K562 (cell line): ENCODE measurements around the gene ODC1. TPM values are rescaled to one million over a fixed set of nuclear protein-coding genes. Genes with fewer than 3 reads are reported as not detected.

Experiments
- ATAC-seq: fragments of 200-7000 bp; cut with Tn5 transposase; 3 replicates; pipeline ENCODE4 v1.9.1; 2020; ENCODE audit warnings: moderate library complexity
- BruUV-seq: library from RNA; stranded (reverse); fragments of 400-500 nt; replicated peaks from 2 replicates; lab custom pipeline; 2021; lab: Mats Ljungman, UMichigan
- CTCF ChIA-PET: fragments of 300-600 bp; formaldehyde crosslinking; extraction: SDS; loops from one replicate; lab custom pipeline; 2021; ENCODE audit warnings: low intra/inter-chr PET ratio; lab: Yijun Ruan, JAX
- POLR2A ChIA-PET: fragments of 300-600, 350-650 bp; sonication (Branson Sonifier 250); formaldehyde crosslinking; extraction: SDS; loops from one replicate; lab custom pipeline; 2021; ENCODE audit warnings: antibody characterized with exemption, inconsistent platforms; lab: Yijun Ruan, JAX
- DNase-seq, 4 experiments: peaks; one replicate each; pipeline versions ENCODE4 v3.0.0 to v3.0.0-alpha.2; 2011 to 2018; ENCODE audit warnings: low spot score in 3 of 4, mixed read lengths in 3 of 4; ENCODE audit errors: extremely low read depth in 1 of 4
- FAIRE-seq: peaks from 2 replicates; lab custom pipeline; 2011; peaks lifted over from hg19 to GRCh38; lab: Jason Lieb, UNC
- H2AFZ ChIP-seq: 2 replicates; pipeline ENCODE4 v1.6.0; 2011; ENCODE audit warnings: low read depth, low read length, control low read depth, inconsistent platforms
- H3K27ac ChIP-seq: fragments of 200-600 bp; 3 replicates; pipeline ENCODE4 v1.8.0; 2011; ENCODE audit warnings: low read depth, mild to moderate bottlenecking, control low read depth, inconsistent platforms, low read length, moderate library complexity, mixed read lengths; ENCODE audit errors: extremely low read depth
- H3K27me3 ChIP-seq, 2 experiments: fragments of 300-600 bp in 1 of 2; 2 replicates in 1 of 2; 3 replicates in 1 of 2; pipeline versions ENCODE4 v1.6.0 to v1.8.0; 2011; ENCODE audit warnings: inconsistent platforms in 2 of 2, low read length in 2 of 2, mild to moderate bottlenecking in 1 of 2, mixed read lengths in 1 of 2, moderate library complexity in 1 of 2; ENCODE audit not compliant: control insufficient read depth in 2 of 2, insufficient read depth in 2 of 2
- H3K36me3 ChIP-seq: fragments of 300-600 bp; 3 replicates; pipeline ENCODE4 v1.8.0; 2011; ENCODE audit warnings: mild to moderate bottlenecking, low read length, inconsistent platforms; ENCODE audit not compliant: control insufficient read depth, insufficient read depth
- H3K4me1 ChIP-seq, 2 experiments: fragments of 200-600 bp in 1 of 2; replicated peaks in 1 of 2; 2 replicates in 1 of 2; 3 replicates in 1 of 2; pipeline versions ENCODE4 v1.5.1 to v1.8.0; 2011; ENCODE audit warnings: inconsistent platforms in 2 of 2, low read length in 2 of 2, mild to moderate bottlenecking in 1 of 2, mixed read lengths in 1 of 2, moderate library complexity in 1 of 2; ENCODE audit not compliant: control insufficient read depth in 2 of 2, insufficient read depth in 2 of 2
- H3K4me2 ChIP-seq: 2 replicates; pipeline ENCODE4 v1.6.1; 2011; ENCODE audit warnings: low read length, control low read depth, inconsistent platforms, mixed read lengths; ENCODE audit not compliant: insufficient read depth
- H3K4me3 ChIP-seq: fragments of 200-600 bp; sonication (generic), shearing (Covaris generic); 2 replicates; pipeline ENCODE4 v1.5.1; 2016; ENCODE audit warnings: control low read depth, inconsistent platforms
- H3K79me2 ChIP-seq: fragments of 200-600 bp; 3 replicates; pipeline ENCODE4 v1.8.0; 2011; ENCODE audit warnings: low read length, inconsistent platforms; ENCODE audit not compliant: control insufficient read depth, insufficient read depth
- H3K9ac ChIP-seq, 2 experiments: 2 replicates each; pipeline versions ENCODE4 v1.6.0 to v1.6.1; 2011; ENCODE audit warnings: low read depth in 2 of 2, low read length in 2 of 2, control low read depth in 1 of 2, inconsistent platforms in 1 of 2, mild to moderate bottlenecking in 1 of 2, mixed read lengths in 1 of 2; ENCODE audit not compliant: insufficient read depth in 1 of 2
- H3K9me1 ChIP-seq: one replicate; pipeline ENCODE4 v1.6.0; 2011; ENCODE audit warnings: inconsistent platforms, mild to moderate bottlenecking, low read length, moderate library complexity; ENCODE audit not compliant: control insufficient read depth, insufficient read depth
- H3K9me3 ChIP-seq: replicated peaks from 2 replicates; pipeline ENCODE4 v1.5.1; 2011; ENCODE audit warnings: low read depth, low read length, inconsistent platforms; ENCODE audit not compliant: control insufficient read depth, insufficient read depth
- H4K20me1 ChIP-seq: replicated peaks from 2 replicates; pipeline ENCODE4 v1.6.1; 2011; ENCODE audit warnings: low read length, inconsistent platforms, mixed read lengths; ENCODE audit not compliant: control insufficient read depth, insufficient read depth
- BHLHE40 ChIP-seq: IDR thresholded peaks from 2 replicates; pipeline ENCODE4 v1.6.1; 2011; ENCODE audit warnings: low read length, improper control_type of control experiment
- C11orf30 ChIP-seq: fragments of 450-650 bp; IDR thresholded peaks from 2 replicates; pipeline ENCODE4 v1.6.1; 2016; ENCODE audit warnings: low read depth, mild to moderate bottlenecking
- CC2D1A ChIP-seq: fragments of 450-650 bp; IDR thresholded peaks from 2 replicates; pipeline ENCODE4 v1.6.1; 2017; ENCODE audit warnings: mild to moderate bottlenecking
- FOXP1 ChIP-seq: sonication (generic); formaldehyde crosslinking; IDR thresholded peaks from 2 replicates; pipeline ENCODE4 v1.8.0; 2022; ENCODE audit warnings: mild to moderate bottlenecking, missing genetic modification reagents
- GABPB1 ChIP-seq: sonication (generic); formaldehyde crosslinking; IDR thresholded peaks from 2 replicates; pipeline ENCODE4 v1.8.0; 2022; ENCODE audit warnings: mild to moderate bottlenecking, missing genetic modification reagents
- HDAC1 ChIP-seq, 2 experiments: fragments of 450-650 bp; IDR thresholded peaks; 2 replicates each; pipeline ENCODE4 v1.6.1; 2016 to 2017; ENCODE audit warnings: inconsistent platforms in 1 of 2, mild to moderate bottlenecking in 1 of 2, moderate library complexity in 1 of 2
- LCOR ChIP-seq: sonication (generic); formaldehyde crosslinking; IDR thresholded peaks from 2 replicates; pipeline ENCODE4 v1.8.0; 2022; ENCODE audit warnings: mild to moderate bottlenecking, missing genetic modification reagents
- MAFG ChIP-seq: fragments of 450-650 bp; conservative IDR thresholded peaks from 2 replicates; pipeline ENCODE4 v1.6.1; 2016; ENCODE audit warnings: missing genetic modification characterization, missing compliant biosample characterization
- MAZ ChIP-seq, 2 experiments: fragments of 450-650 bp in 1 of 2; sonication (generic) in 1 of 2; formaldehyde crosslinking; IDR thresholded peaks in 1 of 2; conservative IDR thresholded peaks in 1 of 2; 2 replicates each; pipeline versions ENCODE4 v1.4.0 to v1.5.0; 2020; ENCODE audit warnings: mild to moderate bottlenecking in 1 of 2, missing genetic modification reagents in 1 of 2
- NFE2 ChIP-seq: IDR thresholded peaks from 2 replicates; pipeline ENCODE4 v1.6.1; 2014; ENCODE audit warnings: antibody characterized with exemption, low read depth
- ZBTB9 ChIP-seq: fragments of 450-650 bp; formaldehyde crosslinking; IDR thresholded peaks from 2 replicates; pipeline ENCODE4 v1.4.0; 2020; ENCODE audit warnings: mild to moderate bottlenecking, moderate library complexity
- ZNF217 ChIP-seq: sonication (generic); formaldehyde crosslinking; IDR thresholded peaks from 2 replicates; pipeline ENCODE4 v1.8.0; 2022; ENCODE audit warnings: mild to moderate bottlenecking, missing genetic modification reagents
- ZNF316 ChIP-seq: fragments of 450-650 bp; IDR thresholded peaks from 2 replicates; pipeline ENCODE4 v1.6.1; 2016
- ZNF583 ChIP-seq: fragments of 250-450 bp; sonication (Bioruptor Pico); IDR thresholded peaks from 2 replicates; pipeline ENCODE4 v1.4.0; 2020
- WGBS: fragments of 100-300 bp; shearing (Covaris generic); methylation state at CpG from one replicate; pipeline ENCODE4 v1.1.6; 2016; ENCODE audit warnings: low coverage, mixed read lengths; ENCODE audit not compliant: insufficient coverage; ENCODE audit errors: missing lambda C conversion rate; 5-methylcytosine and 5-hydroxymethylcytosine counted together
- in situ Hi-C: fragments of 300-500 bp; cut with MboI; formaldehyde crosslinking; loops from 4 replicates; pipeline ENCODE4 v1.15.0; 2018; ENCODE audit warnings: inconsistent platforms, mixed read lengths
- intact Hi-C: fragments of 100-400 bp; cut with micrococcal nuclease; formaldehyde crosslinking; loops from 2 replicates; pipeline ENCODE4 v1.14.2; 2022
- polyA plus RNA-seq, 8 experiments: library from polyadenylated mRNA; depleted of rRNA in 4 of 8; stranded (reverse) in 5 of 8; unstranded in 3 of 8; fragments of >200 nt; fragmentation: Nextera tagmentation in 2 of 8; fragmentation: Illumina TruSeq in 1 of 8; extraction: Ambion mirVana in 2 of 8; extraction: Trizol in 1 of 8; gene quantifications; 2 replicates each; pipeline versions ENCODE4 v1.2.1 to v1.2.3, GENCODE V29; 2011 to 2014; ENCODE audit warnings: inconsistent platforms in 1 of 8, missing spikeins in 1 of 8
- total RNA-seq, 7 experiments: library from RNA; depleted of rRNA in 6 of 7; stranded (reverse); fragments of >200 nt in 6 of 7; fragmentation: Illumina TruSeq in 2 of 7; extraction: Trizol in 2 of 7; gene quantifications; 2 replicates each; pipeline versions ENCODE4 v1.2.1 to v1.2.3, GENCODE V29; 2011 to 2021; ENCODE audit warnings: low replicate concordance in 1 of 7
- TF ChIP-seq, protein P1 (sequence below): fragments of 450-650 bp; formaldehyde crosslinking; IDR thresholded peaks from 2 replicates; pipeline ENCODE4 v1.4.0; 2022; ENCODE audit warnings: mild to moderate bottlenecking, moderate library complexity
- TF ChIP-seq, protein P2 (sequence below): fragments of 450-650 bp; IDR thresholded peaks from 2 replicates; pipeline ENCODE4 v1.6.1; 2017; ENCODE audit warnings: antibody characterized with exemption, mild to moderate bottlenecking

Gene ODC1
- total and polyA plus RNA-seq, 9 of the 15 experiments (the other 6 are each of a cell fraction or from before 2014, with no cell fraction given) = 142 to 563 (median 457) TPM

GRCh38 chr2:10400568-10400977, 47.6 kb downstream of the ODC1 start:
- intact Hi-C loops = no loop called here
- H3K9ac ChIP-seq = peak overlapping the region in 1 of 2 experiments; percentile 81; a peak in 2 of 4 replicates
- POLR2A ChIA-PET = interaction anchor here (0.6 kb wide), 1 partner anchor 24 kb away, joined by 5 read pairs; no protein-coding TSS in a partner anchor
- peaks cover 5 to 16% of the 10 kb centered on the region in 2 experiments; a peak in 4 of 5 replicates for H3K4me1 ChIP-seq
- in situ Hi-C loops = loop anchor here (25.0 kb wide), 1 partner anchor 138 kb away; no protein-coding TSS in a partner anchor
- peaks cover 8% of the 10 kb centered on the region for H3K9me1 ChIP-seq
- CTCF ChIA-PET = no interaction called here
- 0 out of 2 replicates have a peak, but pooled peaks cover 1% of the 10 kb centered on the region for H3K9me3 ChIP-seq
- no peak for FAIRE-seq
- BruUV-seq = no TSS peak
- H3K27ac ChIP-seq = no peak overlapping the region; the same call in 2 of the 3 replicates
- TF ChIP-seq MAZ (CRISPR knock-in tag; conservative IDR thresholded peaks at IDR 0.05 in 1 of 2, IDR thresholded peaks at IDR 0.05 in 1 of 2) = 0 out of 4 replicates have a peak, but pooled peaks of 1 of the 2 experiments have one; percentile 25
- TF ChIP-seq C11orf30 = peak; percentile 37; the same call in 1 of the 2 replicates
- TF ChIP-seq ZNF217 = no peak
- no peak for TF ChIP-seq FOXP1 (CRISPR knock-in tag)
- TF ChIP-seq ZBTB9 = 0 out of 2 replicates have a peak, but pooled peaks have one; percentile 46
- peak; percentile 38; the same call in 1 of the 2 replicates for TF ChIP-seq ZNF316
- no peak for TF ChIP-seq GABPB1 (CRISPR knock-in tag)
- TF ChIP-seq NFE2 = peak; percentile 77
- TF ChIP-seq, protein P1, sequence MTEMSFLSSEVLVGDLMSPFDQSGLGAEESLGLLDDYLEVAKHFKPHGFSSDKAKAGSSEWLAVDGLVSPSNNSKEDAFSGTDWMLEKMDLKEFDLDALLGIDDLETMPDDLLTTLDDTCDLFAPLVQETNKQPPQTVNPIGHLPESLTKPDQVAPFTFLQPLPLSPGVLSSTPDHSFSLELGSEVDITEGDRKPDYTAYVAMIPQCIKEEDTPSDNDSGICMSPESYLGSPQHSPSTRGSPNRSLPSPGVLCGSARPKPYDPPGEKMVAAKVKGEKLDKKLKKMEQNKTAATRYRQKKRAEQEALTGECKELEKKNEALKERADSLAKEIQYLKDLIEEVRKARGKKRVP = 0 out of 2 replicates have a peak, but pooled peaks have one; percentile 19
- TF ChIP-seq, protein P2, sequence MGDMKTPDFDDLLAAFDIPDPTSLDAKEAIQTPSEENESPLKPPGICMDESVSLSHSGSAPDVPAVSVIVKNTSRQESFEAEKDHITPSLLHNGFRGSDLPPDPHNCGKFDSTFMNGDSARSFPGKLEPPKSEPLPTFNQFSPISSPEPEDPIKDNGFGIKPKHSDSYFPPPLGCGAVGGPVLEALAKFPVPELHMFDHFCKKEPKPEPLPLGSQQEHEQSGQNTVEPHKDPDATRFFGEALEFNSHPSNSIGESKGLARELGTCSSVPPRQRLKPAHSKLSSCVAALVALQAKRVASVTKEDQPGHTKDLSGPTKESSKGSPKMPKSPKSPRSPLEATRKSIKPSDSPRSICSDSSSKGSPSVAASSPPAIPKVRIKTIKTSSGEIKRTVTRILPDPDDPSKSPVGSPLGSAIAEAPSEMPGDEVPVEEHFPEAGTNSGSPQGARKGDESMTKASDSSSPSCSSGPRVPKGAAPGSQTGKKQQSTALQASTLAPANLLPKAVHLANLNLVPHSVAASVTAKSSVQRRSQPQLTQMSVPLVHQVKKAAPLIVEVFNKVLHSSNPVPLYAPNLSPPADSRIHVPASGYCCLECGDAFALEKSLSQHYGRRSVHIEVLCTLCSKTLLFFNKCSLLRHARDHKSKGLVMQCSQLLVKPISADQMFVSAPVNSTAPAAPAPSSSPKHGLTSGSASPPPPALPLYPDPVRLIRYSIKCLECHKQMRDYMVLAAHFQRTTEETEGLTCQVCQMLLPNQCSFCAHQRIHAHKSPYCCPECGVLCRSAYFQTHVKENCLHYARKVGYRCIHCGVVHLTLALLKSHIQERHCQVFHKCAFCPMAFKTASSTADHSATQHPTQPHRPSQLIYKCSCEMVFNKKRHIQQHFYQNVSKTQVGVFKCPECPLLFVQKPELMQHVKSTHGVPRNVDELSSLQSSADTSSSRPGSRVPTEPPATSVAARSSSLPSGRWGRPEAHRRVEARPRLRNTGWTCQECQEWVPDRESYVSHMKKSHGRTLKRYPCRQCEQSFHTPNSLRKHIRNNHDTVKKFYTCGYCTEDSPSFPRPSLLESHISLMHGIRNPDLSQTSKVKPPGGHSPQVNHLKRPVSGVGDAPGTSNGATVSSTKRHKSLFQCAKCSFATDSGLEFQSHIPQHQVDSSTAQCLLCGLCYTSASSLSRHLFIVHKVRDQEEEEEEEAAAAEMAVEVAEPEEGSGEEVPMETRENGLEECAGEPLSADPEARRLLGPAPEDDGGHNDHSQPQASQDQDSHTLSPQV = no peak
- TF ChIP-seq LCOR = no peak
- peak; percentile 33; the same call in 1 of the 2 replicates for TF ChIP-seq MAFG (tag)
- peak; percentile 40; the same call in 1 of the 2 replicates for TF ChIP-seq BHLHE40
- TF ChIP-seq HDAC1 (IDR thresholded peaks at IDR 0.05) = 0 out of 4 replicates have a peak, but pooled peaks of 1 of the 2 experiments have one; percentile 15
- TF ChIP-seq ZNF583 (CRISPR knock-in tag) = no peak
- no peak for TF ChIP-seq CC2D1A
- no peak overlapping the region for H3K4me2 ChIP-seq
- H3K36me3 ChIP-seq = peaks cover 23% of the 10 kb centered on the region; the same call in 2 of the 3 replicates
- 48% methylated on average over 5 of the region's 11 CpGs for WGBS
- H3K4me3 ChIP-seq = no peak overlapping the region
- H2AFZ ChIP-seq = no peak overlapping the region
- peak; percentile 47; the same call in 1 of the 3 replicates for ATAC-seq
- H3K79me2 ChIP-seq = peaks cover 13% of the 10 kb centered on the region; the same call in 2 of the 3 replicates
- H3K27me3 ChIP-seq = no peaks in the 10 kb centered on the region
- no peak for DNase-seq
- H4K20me1 ChIP-seq = no peaks in the 10 kb centered on the region; the same call in 1 of the 2 replicates
